RWPE1 (cell line): ENCODE results near the gene DIP2A.
"Not testable (repeated sequence)": the region's sequence is repeated elsewhere in the genome, so short reads cannot be mapped to it uniquely, and the experiment has no call there.

Source experiments
- CTCF ChIA-PET: fragments of 350-600 bp; sonication (Branson Sonifier 250); formaldehyde crosslinking; extraction: SDS; loops from one replicate; lab custom pipeline; 2021; lab: Yijun Ruan, JAX
- POLR2A ChIA-PET: fragments of 400-600 bp; formaldehyde crosslinking; extraction: SDS; loops from one replicate; lab custom pipeline; 2020; ENCODE audit warnings: antibody characterized with exemption; ENCODE audit not compliant: low non-redundant PET; lab: Yijun Ruan, JAX
- DNase-seq: peaks from one replicate; pipeline ENCODE4 v3.0.0; 2012; ENCODE audit warnings: low spot score
- H3K27ac ChIP-seq: fragments of 450-650 bp; 2 replicates; pipeline ENCODE4 v1.5.1; 2017
- TF ChIP-seq, protein P1 (sequence below): fragments of 450-650 bp; conservative IDR thresholded peaks from 2 replicates; pipeline ENCODE4 v1.5.1; 2017; ENCODE audit warnings: low read depth, mild to moderate bottlenecking

The DIP2A gene

DNA sequence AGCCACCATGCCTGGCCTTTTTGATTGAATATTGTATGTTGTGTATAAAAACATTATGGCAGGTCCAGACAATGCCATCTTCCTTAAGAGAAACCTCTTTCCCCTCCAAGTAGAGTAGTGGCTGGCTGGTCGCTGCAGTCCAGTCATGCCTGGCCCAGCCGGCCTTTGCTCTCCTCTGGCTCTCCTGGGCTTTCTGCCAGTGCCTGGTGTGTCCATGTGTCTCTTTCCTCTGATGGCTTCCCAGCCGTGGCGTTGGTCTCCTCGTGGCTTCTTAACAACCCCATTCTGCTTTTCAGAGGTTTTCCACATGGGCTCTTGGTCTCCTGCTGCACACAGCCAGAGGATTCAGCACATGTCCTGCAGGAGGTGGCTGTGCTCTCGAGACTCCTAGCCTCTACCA lies 58.7 kb downstream of the DIP2A start:
- no peak for DNase-seq
- ChIA-PET POLR2A (no interaction called here), CTCF (interaction anchor here (1.0 kb wide), 1 partner anchor 53 kb away, joined by 8 read pairs; no protein-coding TSS in a partner anchor)
- no peak overlapping the region for H3K27ac ChIP-seq
- TF ChIP-seq, protein P1, sequence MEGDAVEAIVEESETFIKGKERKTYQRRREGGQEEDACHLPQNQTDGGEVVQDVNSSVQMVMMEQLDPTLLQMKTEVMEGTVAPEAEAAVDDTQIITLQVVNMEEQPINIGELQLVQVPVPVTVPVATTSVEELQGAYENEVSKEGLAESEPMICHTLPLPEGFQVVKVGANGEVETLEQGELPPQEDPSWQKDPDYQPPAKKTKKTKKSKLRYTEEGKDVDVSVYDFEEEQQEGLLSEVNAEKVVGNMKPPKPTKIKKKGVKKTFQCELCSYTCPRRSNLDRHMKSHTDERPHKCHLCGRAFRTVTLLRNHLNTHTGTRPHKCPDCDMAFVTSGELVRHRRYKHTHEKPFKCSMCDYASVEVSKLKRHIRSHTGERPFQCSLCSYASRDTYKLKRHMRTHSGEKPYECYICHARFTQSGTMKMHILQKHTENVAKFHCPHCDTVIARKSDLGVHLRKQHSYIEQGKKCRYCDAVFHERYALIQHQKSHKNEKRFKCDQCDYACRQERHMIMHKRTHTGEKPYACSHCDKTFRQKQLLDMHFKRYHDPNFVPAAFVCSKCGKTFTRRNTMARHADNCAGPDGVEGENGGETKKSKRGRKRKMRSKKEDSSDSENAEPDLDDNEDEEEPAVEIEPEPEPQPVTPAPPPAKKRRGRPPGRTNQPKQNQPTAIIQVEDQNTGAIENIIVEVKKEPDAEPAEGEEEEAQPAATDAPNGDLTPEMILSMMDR = no peak

DNA sequence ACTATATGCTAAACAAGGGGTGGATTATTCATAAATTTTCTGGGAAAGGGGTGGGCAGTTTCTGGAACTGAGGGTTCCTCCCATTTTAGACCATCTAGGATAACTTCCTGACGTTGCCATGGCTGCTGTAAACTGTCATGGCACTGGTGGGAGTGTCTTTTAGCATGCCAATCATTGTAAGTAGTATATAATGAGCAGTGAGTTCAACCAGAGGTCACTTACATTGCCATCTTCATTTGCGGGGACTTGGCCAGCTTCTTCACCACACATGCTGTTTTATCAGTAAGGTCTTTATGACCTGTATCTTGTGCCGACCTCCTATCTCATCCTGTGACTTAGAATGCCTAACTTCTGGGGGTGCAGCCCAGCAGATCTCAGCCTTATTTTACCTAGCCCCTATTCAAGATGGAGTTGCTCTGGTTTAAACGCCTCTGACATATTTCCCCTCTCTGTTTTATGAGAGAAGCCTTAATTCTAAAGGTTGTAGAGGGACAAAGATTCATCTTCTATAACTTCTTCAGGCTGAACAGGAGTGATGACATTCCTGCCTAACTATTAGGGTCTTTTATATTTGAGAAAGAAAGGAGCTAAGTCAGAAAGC lies 60.4 kb downstream of the DIP2A start:
- TF ChIP-seq, protein P1 = no peak
- DNase-seq = no peak
- H3K27ac ChIP-seq = no peak overlapping the region
- ChIA-PET POLR2A (no interaction called here), CTCF (interaction anchor here (0.7 to 1.1 kb wide), 2 partner anchors 10 to 154 kb away, joined by 3 to 7 read pairs; no protein-coding TSS in a partner anchor)

- H3K27ac ChIP-seq, DNase-seq, POLR2A ChIA-PET, CTCF ChIA-PET: not testable (repeated sequence)
These were observed 68.7 kb downstream of the DIP2A start for GRCh38 chr21:46527393-46527792.

DNA sequence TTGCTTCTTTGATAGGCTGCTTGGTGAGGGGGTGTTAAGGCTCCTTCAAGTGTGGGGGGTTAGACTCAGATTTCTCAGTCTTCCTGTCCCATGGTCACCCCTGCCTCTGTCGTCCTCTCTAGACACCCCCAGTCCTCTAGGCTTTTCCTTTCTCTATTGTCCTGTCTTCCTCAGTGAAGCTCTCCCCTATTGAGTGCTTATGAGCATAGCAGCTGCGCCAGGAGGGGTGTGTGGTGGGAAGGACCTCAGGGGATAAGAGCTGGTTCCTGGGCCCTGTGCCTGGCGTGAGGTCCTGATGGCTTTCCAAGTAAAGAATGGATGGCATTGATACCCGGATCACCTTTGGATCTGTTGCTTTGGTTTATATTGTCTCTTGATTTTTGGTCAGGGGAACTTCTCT lies 69.1 kb downstream of the DIP2A start:
- ChIA-PET POLR2A (no interaction called here), CTCF (no interaction called here)
- TF ChIP-seq, protein P1 = no peak
- H3K27ac ChIP-seq = no peak overlapping the region; the same call in 1 of the 2 replicates
- DNase-seq = no peak

DNA sequence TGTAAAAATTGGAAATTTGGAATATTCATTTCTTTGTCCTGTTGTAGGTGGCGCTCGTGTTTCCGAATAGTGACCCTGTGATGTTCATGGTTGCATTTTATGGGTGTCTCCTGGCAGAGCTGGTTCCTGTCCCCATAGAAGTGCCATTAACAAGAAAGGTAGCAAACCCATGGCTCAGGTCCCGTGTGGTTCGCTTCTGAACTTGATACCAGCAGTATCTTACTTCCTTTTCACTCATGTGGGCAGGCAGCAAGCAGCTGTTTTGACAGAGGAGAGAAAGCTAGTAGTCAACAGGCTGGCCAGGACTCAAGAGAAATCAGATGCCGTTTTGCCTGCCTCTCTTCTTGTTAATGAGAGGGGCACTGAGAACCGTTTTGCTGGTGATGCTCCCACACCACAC lies 73.4 kb downstream of the DIP2A start:
- H3K27ac ChIP-seq = no peak overlapping the region
- CTCF ChIA-PET = no interaction called here
- POLR2A ChIA-PET = no interaction called here
- no peak for DNase-seq
- TF ChIP-seq, protein P1 = no peak

DNA sequence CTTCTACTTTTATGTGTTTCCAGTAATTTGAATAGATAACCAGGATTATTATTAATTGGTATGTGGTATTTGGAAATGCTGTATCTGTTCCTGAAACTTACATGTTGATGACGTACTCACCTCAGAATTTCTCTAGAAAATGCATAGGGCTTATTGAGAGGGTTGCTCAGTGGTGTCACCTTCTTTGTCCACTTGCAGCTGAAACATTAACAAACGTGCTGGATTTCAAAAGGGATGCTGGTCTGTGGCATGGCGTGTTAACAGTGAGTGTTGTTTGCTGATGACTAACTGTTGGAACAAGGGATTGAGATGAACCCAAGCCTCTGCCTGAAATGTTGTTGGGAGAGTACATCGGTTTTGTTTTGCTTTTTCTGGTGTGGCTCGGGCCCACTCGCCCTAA lies 78.3 kb downstream of the DIP2A start:
- ChIA-PET POLR2A (no interaction called here), CTCF (no interaction called here)
- no peak for DNase-seq
- TF ChIP-seq, protein P1 = no peak
- no peak overlapping the region for H3K27ac ChIP-seq

DNA sequence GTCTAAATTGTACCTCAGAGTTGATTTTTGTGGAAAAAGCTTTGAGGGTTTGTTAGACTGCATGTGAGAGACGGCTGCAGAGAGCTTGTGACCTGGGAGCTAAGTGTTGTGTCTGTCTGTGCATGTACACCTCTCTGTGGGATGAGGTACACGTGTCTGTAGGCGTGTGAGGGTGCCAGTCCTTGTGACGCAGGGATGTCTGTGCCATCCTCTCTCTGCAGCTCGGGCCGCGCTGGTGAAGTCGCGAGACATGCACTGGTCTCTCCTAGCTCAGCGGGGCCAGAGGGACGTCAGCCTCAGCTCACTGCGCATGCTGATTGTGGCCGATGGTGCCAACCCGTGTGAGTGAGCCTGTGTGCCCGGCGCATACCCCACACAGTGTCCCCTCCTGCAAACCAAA lies 79.6 kb downstream of the DIP2A start:
- no peak overlapping the region for H3K27ac ChIP-seq
- DNase-seq = no peak
- ChIA-PET POLR2A (no interaction called here), CTCF (interaction anchor here (0.6 kb wide), 2 partner anchors 101 to 355 kb away, joined by 3 read pairs; no protein-coding TSS in a partner anchor)
- TF ChIP-seq, protein P1 = no peak
